Chondrocyte (in vitro differentiated cells): ENCODE measurements around the gene SLC16A6. TPM values are rescaled to one million over a fixed set of nuclear protein-coding genes. Genes with fewer than 3 reads are reported as not detected.

Experiments
- DNase-seq: peaks from one replicate; pipeline ENCODE4 v3.0.0; 2021; ENCODE audit warnings: mixed read lengths, low spot score
- H3K27ac Mint-ChIP-seq: one replicate; pipeline ENCODE4 v1.8.0; 2021; ENCODE audit warnings: mild to moderate bottlenecking, moderate library complexity, mixed read lengths; ENCODE audit not compliant: unreplicated experiment
- H3K27me3 Mint-ChIP-seq: 2 replicates; pipeline ENCODE4 v1.8.0; 2021; ENCODE audit warnings: low read depth, mixed read lengths
- H3K36me3 Mint-ChIP-seq: 2 replicates; pipeline ENCODE4 v1.8.0; 2021; ENCODE audit warnings: low read depth, mixed read lengths
- H3K4me1 Mint-ChIP-seq: 2 replicates; pipeline ENCODE4 v1.8.0; 2021; ENCODE audit warnings: low read depth, mild to moderate bottlenecking, mixed read lengths
- H3K4me3 Mint-ChIP-seq: one replicate; pipeline ENCODE4 v1.8.0; 2021; ENCODE audit warnings: mild to moderate bottlenecking, moderate library complexity, mixed read lengths; ENCODE audit not compliant: unreplicated experiment
- H3K9me3 Mint-ChIP-seq: 2 replicates; pipeline ENCODE4 v1.8.0; 2021; ENCODE audit warnings: low read depth, mixed read lengths
- total RNA-seq: library from RNA; stranded (reverse); gene quantifications from 3 replicates; pipeline ENCODE4 v1.2.1, GENCODE V29; 2021
- TF ChIP-seq, protein P1 (sequence below): fragments of 200-600 bp; sonication (generic); IDR thresholded peaks from 2 replicates; pipeline ENCODE4 v1.5.0; 2021; ENCODE audit warnings: antibody characterized with exemption, mild to moderate bottlenecking, moderate library complexity

SLC16A6 gene
- total RNA-seq, 1 donor from 2014 or later, result 0.15 TPM

DNA sequence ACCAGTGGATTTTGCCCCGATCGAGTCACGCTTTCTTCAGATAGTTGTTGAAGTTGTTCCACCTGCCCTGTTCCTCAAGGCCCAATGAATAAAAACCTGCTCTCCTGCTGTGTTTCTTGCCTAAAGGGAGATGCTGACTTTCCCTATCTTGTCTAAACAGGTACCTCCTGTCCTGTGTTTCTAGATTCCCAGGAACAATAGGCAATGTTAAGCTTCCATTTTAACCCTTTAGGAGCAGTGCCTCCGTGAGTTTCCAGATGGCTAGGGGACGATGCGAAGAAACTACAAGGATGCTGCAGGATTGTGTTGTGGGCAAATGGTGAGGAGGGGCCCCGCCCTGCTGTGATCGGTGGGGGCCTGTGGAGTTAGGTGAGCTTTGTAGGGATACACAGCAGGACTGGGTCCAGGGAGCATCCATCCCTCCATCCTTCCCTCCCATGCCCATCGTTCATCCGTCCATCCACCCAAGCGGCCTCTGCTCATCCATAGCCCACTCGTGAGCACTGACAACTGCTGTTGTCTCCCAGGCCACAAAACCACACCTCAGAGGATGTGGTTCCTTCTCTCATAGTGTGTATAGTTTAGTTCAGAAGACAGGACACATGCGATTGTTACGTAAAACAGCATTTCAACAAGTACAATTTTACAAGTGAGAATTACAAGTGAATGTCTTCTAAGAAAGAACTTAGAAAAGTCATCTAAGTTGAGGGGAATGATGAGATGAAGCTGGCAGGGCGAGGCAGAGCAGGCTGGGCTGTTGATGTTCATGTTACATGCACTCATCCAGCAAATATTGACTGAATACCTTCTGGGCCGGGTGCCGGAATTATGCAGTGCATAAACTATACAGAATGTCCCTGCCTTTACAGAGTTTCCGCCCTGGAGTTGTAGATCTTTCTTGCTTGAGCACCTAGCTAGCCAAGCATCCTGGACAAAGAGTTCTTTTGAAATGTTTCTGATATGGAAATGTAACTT is 5.6 kb upstream of the SLC16A6 start:
- H3K4me3 Mint-ChIP-seq, result no peak overlapping the region
- no peaks in the 10 kb centered on the region for H3K9me3 Mint-ChIP-seq
- no peak overlapping the region for H3K27ac Mint-ChIP-seq
- no peak for DNase-seq
- peaks cover 9% of the 10 kb centered on the region for H3K4me1 Mint-ChIP-seq
- no peaks in the 10 kb centered on the region for H3K36me3 Mint-ChIP-seq
- H3K27me3 Mint-ChIP-seq, result peaks cover 10% of the 10 kb centered on the region
- TF ChIP-seq, protein P1, sequence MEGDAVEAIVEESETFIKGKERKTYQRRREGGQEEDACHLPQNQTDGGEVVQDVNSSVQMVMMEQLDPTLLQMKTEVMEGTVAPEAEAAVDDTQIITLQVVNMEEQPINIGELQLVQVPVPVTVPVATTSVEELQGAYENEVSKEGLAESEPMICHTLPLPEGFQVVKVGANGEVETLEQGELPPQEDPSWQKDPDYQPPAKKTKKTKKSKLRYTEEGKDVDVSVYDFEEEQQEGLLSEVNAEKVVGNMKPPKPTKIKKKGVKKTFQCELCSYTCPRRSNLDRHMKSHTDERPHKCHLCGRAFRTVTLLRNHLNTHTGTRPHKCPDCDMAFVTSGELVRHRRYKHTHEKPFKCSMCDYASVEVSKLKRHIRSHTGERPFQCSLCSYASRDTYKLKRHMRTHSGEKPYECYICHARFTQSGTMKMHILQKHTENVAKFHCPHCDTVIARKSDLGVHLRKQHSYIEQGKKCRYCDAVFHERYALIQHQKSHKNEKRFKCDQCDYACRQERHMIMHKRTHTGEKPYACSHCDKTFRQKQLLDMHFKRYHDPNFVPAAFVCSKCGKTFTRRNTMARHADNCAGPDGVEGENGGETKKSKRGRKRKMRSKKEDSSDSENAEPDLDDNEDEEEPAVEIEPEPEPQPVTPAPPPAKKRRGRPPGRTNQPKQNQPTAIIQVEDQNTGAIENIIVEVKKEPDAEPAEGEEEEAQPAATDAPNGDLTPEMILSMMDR, result no peak

- H3K36me3 Mint-ChIP-seq, result no peaks in the 10 kb centered on the region
- peaks cover 10% of the 10 kb centered on the region for H3K27me3 Mint-ChIP-seq
- TF ChIP-seq, protein P1, result no peak
- no peak overlapping the region for H3K4me3 Mint-ChIP-seq
- H3K9me3 Mint-ChIP-seq, result no peaks in the 10 kb centered on the region
- no peak overlapping the region for H3K27ac Mint-ChIP-seq
- DNase-seq, result no peak
- peaks cover 16% of the 10 kb centered on the region for H3K4me1 Mint-ChIP-seq
Observed at GRCh38 chr17:68295086-68295485, 4.2 kb upstream of the SLC16A6 start.

DNA sequence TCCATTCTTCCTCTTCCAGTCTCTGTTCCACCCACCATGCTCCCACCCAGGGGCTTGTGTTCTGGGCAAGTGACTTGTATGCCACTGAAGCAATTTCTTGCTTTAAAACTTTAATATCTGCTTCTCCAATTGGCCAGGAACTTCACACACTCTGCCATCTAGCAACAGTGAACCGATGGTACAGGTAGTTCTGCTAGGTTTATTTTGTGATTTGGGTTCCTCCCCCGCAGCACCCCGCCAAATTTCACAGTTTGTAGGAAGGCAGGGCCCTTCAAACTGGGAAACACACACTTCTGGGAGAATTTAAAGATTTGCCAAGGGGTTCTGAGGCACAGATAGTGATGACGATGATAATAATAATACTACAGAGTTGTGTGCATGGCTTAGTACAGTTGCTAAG is 3.7 kb upstream of the SLC16A6 start:
- Mint-ChIP-seq H3K27ac (no peak overlapping the region), H3K9me3 (no peaks in the 10 kb centered on the region), H3K4me3 (no peak overlapping the region), H3K36me3 (no peaks in the 10 kb centered on the region), H3K4me1 (peaks cover 16% of the 10 kb centered on the region), H3K27me3 (peaks cover 10% of the 10 kb centered on the region)
- TF ChIP-seq, protein P1, result no peak
- DNase-seq, result no peak

GRCh38 chr17:68294196-68294555 is 3.2 kb upstream of the SLC16A6 start:
- H3K27ac Mint-ChIP-seq, result no peak overlapping the region
- peaks cover 10% of the 10 kb centered on the region for H3K27me3 Mint-ChIP-seq
- H3K4me1 Mint-ChIP-seq, result peaks cover 16% of the 10 kb centered on the region
- H3K9me3 Mint-ChIP-seq, result no peaks in the 10 kb centered on the region
- DNase-seq, result no peak
- TF ChIP-seq, protein P1, result no peak
- no peak overlapping the region for H3K4me3 Mint-ChIP-seq
- no peaks in the 10 kb centered on the region for H3K36me3 Mint-ChIP-seq

DNA sequence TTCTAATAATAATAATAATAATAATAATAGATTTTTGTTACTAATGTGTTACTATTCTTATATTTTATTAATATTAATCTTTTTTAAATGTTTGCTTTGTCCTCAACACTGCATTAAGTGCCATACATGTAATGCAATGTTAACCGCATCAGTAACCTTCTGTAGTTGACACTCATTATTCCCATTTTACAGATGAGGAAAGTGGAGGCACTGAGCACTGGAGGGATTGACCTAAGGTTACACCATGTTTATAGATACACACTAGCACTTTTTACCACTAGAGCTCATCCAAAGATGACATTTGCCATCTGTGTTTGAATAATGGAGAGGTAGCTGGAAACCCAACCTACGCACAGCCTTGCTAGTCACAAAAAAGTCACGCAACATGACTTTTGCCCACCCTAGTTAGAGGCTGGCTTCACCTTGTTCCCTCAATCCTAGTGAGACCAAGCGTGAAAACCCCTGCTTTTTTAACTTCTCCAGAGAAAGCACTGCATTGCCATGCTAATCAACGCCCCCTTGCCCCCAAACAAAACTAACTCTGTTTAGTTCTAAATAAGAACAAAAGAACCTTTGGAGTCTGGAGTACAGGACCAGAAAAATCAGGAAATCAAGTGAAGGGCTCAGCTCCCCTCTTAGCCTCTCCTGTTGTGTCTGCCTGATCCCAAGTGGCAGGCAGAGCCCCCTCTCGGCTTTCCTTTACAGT is 2.7 kb upstream of the SLC16A6 start:
- Mint-ChIP-seq H3K4me1 (peaks cover 16% of the 10 kb centered on the region), H3K27ac (no peak overlapping the region), H3K36me3 (no peaks in the 10 kb centered on the region), H3K9me3 (no peaks in the 10 kb centered on the region), H3K4me3 (no peak overlapping the region), H3K27me3 (peaks cover 10% of the 10 kb centered on the region)
- DNase-seq, result no peak
- TF ChIP-seq, protein P1, result no peak
